T-cell (primary cell): Measurements from ENCODE around the gene CTSF. TPM values are rescaled to one million over a fixed set of nuclear protein-coding genes. Genes with fewer than 3 reads are reported as not detected.

Source experiments
- total RNA-seq, 35 experiments: library from RNA in 6 of 35; stranded (reverse) in 6 of 35; fragments of 120-200 nt in 1 of 35; gene quantifications; one replicate each; pipeline versions ENCODE4 v1.2.1 to v1.2.4 and lab custom pipeline; 2013 to 2026

CTSF gene
- total RNA-seq, 5 donors from 2014 or later (not counting 1 experiment from before 2014, with no cell fraction given) = 18.2 to 39.3 (median 30.4) TPM

Other genes with a start within 250 kb of the CTSF start
- 10 to 100 TPM in 2 of 5 donors, 1 to 10 TPM in 3; 5.0 to 11.7 (median 8.3) TPM for gene RIN1, start 232.2 kb downstream of the CTSF start, total RNA-seq
- gene BRMS1, start 223.5 kb downstream of the CTSF start, total RNA-seq = 10 to 100 TPM; 42.9 to 58.8 (median 54.8) TPM
- gene B4GAT1, start 221.0 kb downstream of the CTSF start, total RNA-seq = 1 to 10 TPM; 4.0 to 9.2 (median 7.9) TPM
- gene SLC29A2, start 196.8 kb downstream of the CTSF start, total RNA-seq = 10 to 100 TPM in 3 of 5 donors, 1 to 10 TPM in 2; 8.5 to 14.7 (median 14.4) TPM
- gene NPAS4, start 147.6 kb downstream of the CTSF start, total RNA-seq = not detected
- 10 to 100 TPM; 23.5 to 29.4 (median 27.2) TPM for gene MRPL11, start 129.8 kb downstream of the CTSF start, total RNA-seq
- 10 to 100 TPM; 12.9 to 22.0 (median 13.8) TPM for gene PELI3, start 101.7 kb downstream of the CTSF start, total RNA-seq
- gene DPP3, start 88.2 kb downstream of the CTSF start, total RNA-seq = 10 to 100 TPM; 20.7 to 34.6 (median 29.5) TPM
- gene BBS1, start 58.0 kb downstream of the CTSF start, total RNA-seq = 10 to 100 TPM; 17.0 to 41.6 (median 34.9) TPM
- gene ZDHHC24, start 22.6 kb downstream of the CTSF start, total RNA-seq = 10 to 100 TPM; 17.2 to 25.7 (median 23.5) TPM
- gene ACTN3, start 21.7 kb downstream of the CTSF start, total RNA-seq = under 1 TPM; 0.18 to 0.30 (median 0.23) TPM
- under 1 TPM; 0.10 to 0.65 (median 0.32) TPM for gene CCDC87, start 24.5 kb upstream of the CTSF start, total RNA-seq
- 10 to 100 TPM; 32.3 to 69.5 (median 58.3) TPM for gene CCS, start 24.6 kb upstream of the CTSF start, total RNA-seq
- gene RBM14, start 48.0 kb upstream of the CTSF start, total RNA-seq = 100 to 1,000 TPM; 176 to 382 (median 191) TPM
- 100 to 1,000 TPM; 163 to 233 (median 181) TPM for gene RBM4, start 70.1 kb upstream of the CTSF start, total RNA-seq
- 10 to 100 TPM in 4 of 5 donors, 1 to 10 TPM in 1; 9.1 to 26.2 (median 20.2) TPM for gene RBM4B, start 109.3 kb upstream of the CTSF start, total RNA-seq
- 1 to 10 TPM in 1 of 5 donors, under 1 TPM in 3, not detected in 1; 0.13 to 1.1 (median 0.60) TPM for gene SPTBN2, start 160.6 kb upstream of the CTSF start, total RNA-seq